ENCODE data around the gene TEAD1.

GRCh38 chr11:12966002-12966401 lies 291.8 kb downstream of the TEAD1 start:
- TF ChIP-seq POLR2AphosphoS5 (IDR thresholded peaks at IDR 0.05), result no peak
- no peak for TF ChIP-seq CTCF (IDR thresholded peaks at IDR 0.05; ENCODE audit: poor library complexity, severe bottlenecking)
- TF ChIP-seq EP300 (conservative IDR thresholded peaks at IDR 0.05; ENCODE audit: poor library complexity, severe bottlenecking), result no peak
- TF ChIP-seq EZH2 (IDR thresholded peaks at IDR 0.05; ENCODE audit: borderline replicate concordance, insufficient read depth, low read length, poor library complexity, severe bottlenecking), result no peak
- TF ChIP-seq REST (IDR thresholded peaks at IDR 0.05; ENCODE audit: borderline replicate concordance), result no peak
- no peak for TF ChIP-seq MXI1 (conservative IDR thresholded peaks at IDR 0.05; ENCODE audit: poor library complexity, severe bottlenecking)

Measured in neural cell (in vitro differentiated cells).